Pulmonary artery endothelial cell (primary cell): Measurements from ENCODE around the gene GLS. TPM values are rescaled to one million over a fixed set of nuclear protein-coding genes. Genes with fewer than 3 reads are reported as not detected.
"Not testable (repeated sequence)": the region's sequence is repeated elsewhere in the genome, so short reads cannot be mapped to it uniquely, and the experiment has no call there.

Source experiments
- DNase-seq: peaks from one replicate; pipeline ENCODE4 v3.0.0-alpha.2; 2011; ENCODE audit warnings: low read depth, low spot score
- total RNA-seq: library from RNA; depleted of rRNA; stranded (reverse); fragments of >200 nt; gene quantifications from 2 replicates; pipeline ENCODE4 v1.2.3, GENCODE V29; 2014

Gene GLS
- 137 and 224 TPM in 2 replicates for total RNA-seq

GRCh38 chr2:190880378-190881083 is at the start of gene GLS:
Gene GLS (plus strand): TSS chr2:190880821. CDS start chr2:190881085, 264 bp downstream.
- DNase-seq: peak; percentile 88

GRCh38 chr2:190831941-190832340 is 48.7 kb upstream of the GLS start:
- DNase-seq: no peak

GRCh38 chr2:190834890-190835208 is 45.8 kb upstream of the GLS start:
- DNase-seq: no peak

- DNase-seq: peak; percentile 47
Observed at GRCh38 chr2:190835303-190835930, 45.2 kb upstream of the GLS start.

- DNase-seq: no peak
Observed at GRCh38 chr2:190836767-190837166, 43.9 kb upstream of the GLS start.

- no peak for DNase-seq
Observed at GRCh38 chr2:190837420-190837819, 43.2 kb upstream of the GLS start.

- DNase-seq: no peak
Observed at GRCh38 chr2:190837952-190838361, 42.7 kb upstream of the GLS start.

- DNase-seq: no peak
Observed at GRCh38 chr2:190838492-190838910, 42.1 kb upstream of the GLS start.

GRCh38 chr2:190840569-190841172 is 40.0 kb upstream of the GLS start:
- no peak for DNase-seq

- no peak for DNase-seq
Observed at GRCh38 chr2:190841707-190842505, 38.7 kb upstream of the GLS start.

- no peak for DNase-seq
Observed at GRCh38 chr2:190842606-190843104, 38.0 kb upstream of the GLS start.

GRCh38 chr2:190843890-190844699 is 36.5 kb upstream of the GLS start:
- no peak for DNase-seq

- DNase-seq: no peak
Observed at GRCh38 chr2:190844700-190845401, 35.8 kb upstream of the GLS start.

- no peak for DNase-seq
Observed at GRCh38 chr2:190846746-190847145, 33.9 kb upstream of the GLS start.

- peak; percentile 59 for DNase-seq
Observed at GRCh38 chr2:190847504-190848081, 33.0 kb upstream of the GLS start.

- no peak for DNase-seq
Observed at GRCh38 chr2:190849774-190850173, 30.8 kb upstream of the GLS start.

- not testable (repeated sequence) for DNase-seq
Observed at GRCh38 chr2:190853022-190853421, 27.6 kb upstream of the GLS start.

GRCh38 chr2:190853531-190854383 is 26.9 kb upstream of the GLS start:
- no peak for DNase-seq

- DNase-seq: no peak
Observed at GRCh38 chr2:190854726-190855125, 25.9 kb upstream of the GLS start.
